ENCODE measurements around the gene HNF1B. TPM values are rescaled to one million over a fixed set of nuclear protein-coding genes. Genes with fewer than 3 reads are reported as not detected.
A peak's percentile ranks its signal among the peaks of the same experiment; 100 is the strongest.

The HNF1B gene
- total and polyA plus RNA-seq, 2 donors (not counting 3 experiments of a cell fraction or from before 2014, with no cell fraction given) = not detected

DNA sequence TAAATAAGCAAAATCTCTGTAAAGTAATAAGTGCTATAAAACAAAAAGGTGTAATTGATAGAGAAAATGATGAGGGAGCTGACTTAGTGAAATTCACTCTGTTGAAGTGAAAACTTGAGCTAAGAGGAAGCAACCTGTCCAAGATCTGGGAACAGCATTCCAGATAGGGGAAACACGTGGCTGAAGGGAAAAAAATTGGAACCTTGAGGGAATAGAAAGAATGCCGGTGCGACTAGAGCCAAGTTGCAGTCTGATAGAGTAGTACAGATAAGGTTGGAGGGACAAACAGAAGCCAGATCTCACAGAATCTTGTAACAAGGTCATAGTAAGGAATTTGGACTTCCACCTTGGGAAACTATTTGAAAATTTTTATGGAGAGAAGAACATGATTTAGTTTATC lies 101.0 kb downstream of the HNF1B start:
- no peak for FAIRE-seq
- no peak for DNase-seq (ENCODE audit: low read depth, low spot score)
- dilution Hi-C loops (cut with MboI; ENCODE audit: extremely low pct_ligation_motif_present, low sequenced_read_pairs) = no loop called here
- ChIA-PET POLR2A (no interaction called here), CTCF (interaction anchor here (0.9 to 1.0 kb wide), 2 partner anchors 9 to 42 kb away, joined by 3 read pairs; no protein-coding TSS in a partner anchor)
- peak overlapping the region; percentile 70 for H2AFZ ChIP-seq (ENCODE audit: low read depth, low read length)
- TF ChIP-seq, protein P1, sequence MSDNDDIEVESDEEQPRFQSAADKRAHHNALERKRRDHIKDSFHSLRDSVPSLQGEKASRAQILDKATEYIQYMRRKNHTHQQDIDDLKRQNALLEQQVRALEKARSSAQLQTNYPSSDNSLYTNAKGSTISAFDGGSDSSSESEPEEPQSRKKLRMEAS (IDR thresholded peaks at IDR 0.05; ENCODE audit: insufficient read depth, insufficient read length) = peak; percentile 54
- no peak for TF ChIP-seq JUN (IDR thresholded peaks at IDR 0.05; ENCODE audit: borderline replicate concordance, insufficient read depth, insufficient read length, low read depth)
- H3K36me3 ChIP-seq (ENCODE audit: control insufficient read depth in 2 of 2, extremely low read depth in 1 of 2, insufficient read depth in 2 of 2, low read length in 2 of 2) = no peaks in the 10 kb centered on the region
- BruUV-seq (replicated peaks) = no TSS peak
- peak overlapping the region; percentile 73 for H3K27ac ChIP-seq (ENCODE audit: insufficient read depth, low read depth, low read length)
- no peaks in the 10 kb centered on the region for H3K9me1 ChIP-seq (replicated peaks; ENCODE audit: control insufficient read depth, extremely low read depth, insufficient read depth, low read length)
- no peaks in the 10 kb centered on the region for H3K9me3 ChIP-seq (replicated peaks; ENCODE audit: control insufficient read depth, insufficient read depth, low read length)
- intact Hi-C loops (cut with micrococcal nuclease) = loop anchor here (5.0 kb wide), 1 partner anchor 237 kb away; the partner anchor contains the start of genes ACACA and TADA2A
- peak overlapping the region; percentile 84 for H3K4me2 ChIP-seq (ENCODE audit: insufficient read depth, low read length)
- peak overlapping the region; percentile 90 for H3K9ac ChIP-seq (replicated peaks; ENCODE audit: extremely low read depth, insufficient read depth, low read length)
- H3K4me3 ChIP-seq (replicated peaks in 1 of 3; ENCODE audit: insufficient read depth in 1 of 3, low read depth in 1 of 3, low read length in 3 of 3) = peak overlapping the region in 1 of 3 experiments; percentile 77
- no peaks in the 10 kb centered on the region for H3K27me3 ChIP-seq (ENCODE audit: control insufficient read depth in 2 of 2, insufficient read depth in 2 of 2, low read length in 2 of 2)
- H4K20me1 ChIP-seq (replicated peaks; ENCODE audit: control insufficient read depth, extremely low read depth, insufficient read depth, low read length) = no peaks in the 10 kb centered on the region
- peaks cover 36% of the 10 kb centered on the region for H3K79me2 ChIP-seq (ENCODE audit: control insufficient read depth, insufficient read depth, low read length)
- H3K4me1 ChIP-seq (ENCODE audit: control insufficient read depth, extremely low read depth, insufficient read depth, low read length) = peaks cover 33% of the 10 kb centered on the region

DNA sequence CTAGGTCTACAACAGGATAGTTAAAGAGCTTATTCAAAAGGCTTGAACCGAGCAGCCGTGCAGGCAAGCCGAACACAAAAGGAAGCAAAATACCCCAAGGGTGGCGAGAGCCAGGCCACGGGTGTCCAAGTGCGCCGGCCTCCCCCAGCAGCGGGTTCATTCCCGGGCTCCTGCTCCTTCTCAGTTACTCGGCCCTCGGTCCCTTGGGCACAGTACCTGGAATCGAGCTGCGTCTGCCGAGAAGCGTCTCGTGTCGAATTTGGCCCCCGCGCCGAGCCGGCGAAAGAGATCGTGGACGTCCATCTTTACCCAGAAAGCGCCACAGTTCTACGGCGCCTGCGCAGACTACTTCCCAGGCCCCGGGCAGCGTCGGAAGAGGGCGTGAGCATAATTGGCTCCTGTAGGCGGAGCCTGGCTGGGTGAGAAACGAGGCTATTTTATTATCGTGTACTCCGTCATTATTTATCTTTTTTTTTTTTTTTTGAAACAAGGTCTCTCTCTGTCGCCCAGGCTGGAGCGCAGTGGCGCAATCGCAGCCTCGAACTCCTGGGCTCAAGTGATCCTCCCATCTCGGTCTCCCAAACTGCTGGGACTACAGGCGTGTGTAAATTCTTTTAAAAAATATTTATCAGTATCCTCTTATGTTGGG lies 101.6 kb downstream of the HNF1B start, which contains the start of gene DDX52:
Gene DDX52, minus strand, starts transcription at position 329 of the 649 bp plus-strand sequence. Its CDS starts 26 bp downstream, at position 303.
- ChIA-PET CTCF (interaction anchor here (0.9 to 1.0 kb wide), 2 partner anchors 8 to 42 kb away, joined by 3 read pairs; no protein-coding TSS in a partner anchor), POLR2A (no interaction called here)
- no peak for FAIRE-seq
- Histone ChIP-seq H3K79me2 (ENCODE audit: control insufficient read depth, insufficient read depth, low read length) (peaks cover 39% of the 10 kb centered on the region), H3K27ac (ENCODE audit: insufficient read depth, low read depth, low read length) (peak within 1 kb of the TSS; percentile 73), H3K27me3 (ENCODE audit: control insufficient read depth in 2 of 2, insufficient read depth in 2 of 2, low read length in 2 of 2) (no peaks in the 10 kb centered on the region), H4K20me1 (replicated peaks; ENCODE audit: control insufficient read depth, extremely low read depth, insufficient read depth, low read length) (no peaks in the 10 kb centered on the region), H3K9me1 (replicated peaks; ENCODE audit: control insufficient read depth, extremely low read depth, insufficient read depth, low read length) (no peaks in the 10 kb centered on the region), H3K4me1 (ENCODE audit: control insufficient read depth, extremely low read depth, insufficient read depth, low read length) (peaks cover 28% of the 10 kb centered on the region), H3K36me3 (ENCODE audit: control insufficient read depth in 2 of 2, extremely low read depth in 1 of 2, insufficient read depth in 2 of 2, low read length in 2 of 2) (peaks cover 0 to 2% of the 10 kb centered on the region in 2 experiments), H2AFZ (ENCODE audit: low read depth, low read length) (peak within 1 kb of the TSS; percentile 70), H3K9me3 (replicated peaks; ENCODE audit: control insufficient read depth, insufficient read depth, low read length) (no peaks in the 10 kb centered on the region), H3K4me2 (ENCODE audit: insufficient read depth, low read length) (peak within 1 kb of the TSS; percentile 93), H3K4me3 (replicated peaks in 1 of 3; ENCODE audit: insufficient read depth in 1 of 3, low read depth in 1 of 3, low read length in 3 of 3) (peak within 1 kb of the TSS; percentile 38 to 77 (median 56)), H3K9ac (replicated peaks; ENCODE audit: extremely low read depth, insufficient read depth, low read length) (peak within 1 kb of the TSS; percentile 90)
- no peak for TF ChIP-seq JUN (IDR thresholded peaks at IDR 0.05; ENCODE audit: borderline replicate concordance, insufficient read depth, insufficient read length, low read depth)
- TF ChIP-seq GATA2 (IDR thresholded peaks at IDR 0.05; ENCODE audit: insufficient read depth, insufficient read length, low read depth, low read length) = no peak
- TF ChIP-seq POLR2AphosphoS5 (IDR thresholded peaks at IDR 0.05; ENCODE audit: insufficient read depth, low read depth, low read length) = peak; percentile 77
- peak; percentile 88 for TF ChIP-seq POLR2A (IDR thresholded peaks at IDR 0.05; ENCODE audit: low read depth, low read length)
- TF ChIP-seq FOS (IDR thresholded peaks at IDR 0.05; ENCODE audit: borderline replicate concordance, insufficient read depth, low read length) = peak; percentile 6
- TF ChIP-seq, protein P1 (IDR thresholded peaks at IDR 0.05; ENCODE audit: insufficient read depth, insufficient read length) = no peak
- no TSS peak for BruUV-seq (replicated peaks)
- dilution Hi-C loops (cut with MboI; ENCODE audit: extremely low pct_ligation_motif_present, low sequenced_read_pairs) (no loop called here), intact Hi-C loops (cut with micrococcal nuclease) (loop anchor here (5.0 kb wide), 1 partner anchor 236 kb away; the partner anchor contains the start of genes ACACA and TADA2A)
- peak; percentile 95 for DNase-seq (ENCODE audit: low read depth, low spot score)

Data from endothelial cell of umbilical vein (primary cell).